Measurements from ENCODE around the gene PPP1R3G.
A peak's percentile ranks its signal among the peaks of the same experiment; 100 is the strongest.

The PPP1R3G gene

GRCh38 chr6:5121956-5122355, 36.8 kb downstream of the PPP1R3G start:
- DNase-seq: no peak

- no peak for DNase-seq
Measured at GRCh38 chr6:5122504-5123112, 37.5 kb downstream of the PPP1R3G start.

- no peak for DNase-seq
Measured at GRCh38 chr6:5123296-5124143, 38.4 kb downstream of the PPP1R3G start.

GRCh38 chr6:5124526-5124925, 39.4 kb downstream of the PPP1R3G start:
- DNase-seq: no peak

GRCh38 chr6:5125152-5126006, 40.2 kb downstream of the PPP1R3G start:
- no peak for DNase-seq

- no peak for DNase-seq
Measured at GRCh38 chr6:5126214-5126613, 41.1 kb downstream of the PPP1R3G start.

- no peak for DNase-seq
Measured at GRCh38 chr6:5127106-5127687, 42.1 kb downstream of the PPP1R3G start.

- no peak for DNase-seq
Measured at GRCh38 chr6:5128351-5128750, 43.2 kb downstream of the PPP1R3G start.

- no peak for DNase-seq
Measured at GRCh38 chr6:5130135-5130866, 45.2 kb downstream of the PPP1R3G start.

GRCh38 chr6:5132731-5133130, 47.6 kb downstream of the PPP1R3G start:
- no peak for DNase-seq

- no peak for DNase-seq
Measured at GRCh38 chr6:5133943-5134342, 48.8 kb downstream of the PPP1R3G start.

GRCh38 chr6:5135788-5136376, 50.7 kb downstream of the PPP1R3G start:
- peak; percentile 59 for DNase-seq

- DNase-seq: no peak
Measured at GRCh38 chr6:5136851-5137250, 51.7 kb downstream of the PPP1R3G start.
